T47D (cell line): Measurements from ENCODE around the gene KRT20.
"Not testable (repeated sequence)": the region's sequence is repeated elsewhere in the genome, so short reads cannot be mapped to it uniquely, and the experiment has no call there.

ENCODE experiments used
- DNase-seq, 2 experiments: peaks; one replicate each; pipeline versions ENCODE4 v3.0.0 to v3.0.0-alpha.2; 2011 to 2012; ENCODE audit warnings: low read depth in 1 of 2, low spot score in 1 of 2
- JUND ChIP-seq: IDR thresholded peaks from 2 replicates; pipeline ENCODE4 v1.6.1; 2012; ENCODE audit warnings: low read depth
- in situ Hi-C: cut with HindIII; loops from 2 replicates; pipeline ENCODE4 v1.10.0; 2016; ENCODE audit warnings: low sequenced_read_pairs, low pct_unique_long_range_greater_than_20kb

KRT20 gene

DNA sequence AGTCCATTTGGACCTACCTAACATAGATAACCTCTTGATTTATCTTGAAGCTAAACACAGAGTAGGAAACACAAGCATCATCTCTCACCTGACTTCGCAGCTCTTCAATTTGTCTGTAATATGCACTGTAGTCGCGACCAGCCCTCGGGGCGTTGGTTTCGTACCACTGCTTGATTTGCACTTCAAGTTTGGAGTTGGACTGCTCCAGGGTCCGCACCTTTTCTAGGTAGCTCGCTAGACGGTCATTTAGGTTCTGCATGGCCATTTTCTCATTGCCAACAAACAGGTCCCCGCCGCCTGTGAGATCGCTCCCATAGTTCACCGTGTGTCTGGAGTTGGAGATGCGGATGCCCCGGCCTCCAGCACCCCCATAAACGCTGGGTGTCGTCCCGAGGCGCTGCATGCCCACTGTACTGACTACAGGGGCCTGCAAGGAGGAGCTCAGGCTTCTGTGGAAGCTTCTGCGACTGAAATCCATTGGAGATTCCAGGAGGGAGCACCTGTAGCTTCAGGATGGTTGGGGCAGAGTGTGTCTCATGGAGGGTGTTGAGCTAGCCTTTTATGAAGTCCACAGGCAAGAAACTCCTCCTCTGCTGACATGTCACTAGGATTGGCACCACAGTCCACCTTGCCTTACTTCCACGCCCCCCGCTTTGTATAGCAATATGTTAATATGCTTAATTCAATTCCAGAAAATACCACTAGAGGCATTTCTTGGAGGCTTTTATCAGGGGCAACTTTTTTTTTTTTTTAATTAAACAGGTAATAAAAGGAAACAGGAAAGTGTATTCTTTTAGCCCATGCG is at the start of gene KRT20:
Gene KRT20 (minus strand): TSS at position 535 of the 805 bp plus-strand sequence. CDS start 57 bp downstream, at position 478.
- no peak for TF ChIP-seq JUND

DNA sequence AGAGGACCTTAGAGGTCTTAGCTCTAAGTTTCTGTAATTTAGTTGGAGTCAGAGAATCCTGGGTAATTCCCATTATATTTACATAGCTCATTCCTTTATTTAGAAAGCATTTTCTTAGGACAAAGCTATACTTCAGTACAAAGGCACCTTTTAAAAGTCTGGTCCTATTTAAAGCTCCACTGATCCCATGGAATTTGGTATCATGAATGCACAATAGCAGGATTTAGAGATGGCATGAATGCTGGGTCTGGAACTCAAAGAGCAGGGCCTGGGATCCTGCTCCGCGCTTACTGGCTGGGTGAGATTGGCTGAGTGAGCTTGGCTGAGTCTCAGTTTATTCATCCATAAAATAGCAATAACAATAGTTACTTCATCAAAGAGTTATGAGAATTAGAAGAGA is 47.6 kb upstream of the KRT20 start:
- in situ Hi-C loops = no loop called here
- TF ChIP-seq JUND = no peak
- DNase-seq = no peak

More for the DNA sequence above, at the start of gene KRT20:
- in situ Hi-C loops = no loop called here
- DNase-seq = peak in 1 of 2 experiments; percentile 35

DNA sequence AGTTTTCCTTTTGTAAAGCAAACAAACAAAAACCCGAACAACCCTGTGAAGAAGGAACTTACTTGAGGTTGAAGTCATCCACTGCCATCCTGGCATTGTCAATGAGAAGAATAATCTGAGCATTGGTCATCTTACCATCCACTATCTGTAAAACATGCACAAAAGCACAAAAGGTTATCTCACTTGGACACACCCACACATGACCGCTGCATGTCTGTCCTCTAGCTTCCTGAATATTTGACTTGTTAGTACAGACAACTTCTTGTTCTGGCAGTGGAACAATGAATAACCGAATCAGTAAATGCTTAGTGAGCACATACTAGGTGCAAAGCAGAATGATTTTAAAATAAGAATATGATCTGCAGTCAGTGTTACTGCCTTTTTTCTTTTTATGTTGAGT is 46.3 kb upstream of the KRT20 start:
- DNase-seq = no peak
- no peak for TF ChIP-seq JUND
- in situ Hi-C loops = no loop called here

- no peak for DNase-seq
- no peak for TF ChIP-seq JUND
- in situ Hi-C loops = no loop called here
Measured at GRCh38 chr17:40926341-40926740, 41.3 kb upstream of the KRT20 start.

DNA sequence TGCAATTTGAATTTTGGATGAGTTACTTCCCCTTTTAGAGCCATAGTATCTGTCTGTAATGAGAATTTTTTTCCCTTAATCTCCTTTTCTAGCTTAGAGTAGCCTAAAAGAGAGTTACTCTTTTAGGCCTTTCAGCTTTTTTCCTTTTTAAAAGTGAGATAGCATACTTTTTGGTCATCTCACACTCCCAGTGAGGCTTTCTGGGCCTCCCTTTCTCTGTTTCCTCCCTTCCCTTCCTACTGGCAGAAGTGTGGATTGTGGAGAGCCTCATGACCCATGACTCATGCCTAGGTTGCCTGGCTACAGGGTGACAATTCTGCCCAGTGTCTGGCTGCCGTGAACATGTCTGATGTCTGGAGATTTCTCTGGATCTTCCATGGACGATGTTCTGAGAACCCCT is 37.2 kb upstream of the KRT20 start:
- in situ Hi-C loops = no loop called here
- no peak for TF ChIP-seq JUND
- DNase-seq = no peak

DNA sequence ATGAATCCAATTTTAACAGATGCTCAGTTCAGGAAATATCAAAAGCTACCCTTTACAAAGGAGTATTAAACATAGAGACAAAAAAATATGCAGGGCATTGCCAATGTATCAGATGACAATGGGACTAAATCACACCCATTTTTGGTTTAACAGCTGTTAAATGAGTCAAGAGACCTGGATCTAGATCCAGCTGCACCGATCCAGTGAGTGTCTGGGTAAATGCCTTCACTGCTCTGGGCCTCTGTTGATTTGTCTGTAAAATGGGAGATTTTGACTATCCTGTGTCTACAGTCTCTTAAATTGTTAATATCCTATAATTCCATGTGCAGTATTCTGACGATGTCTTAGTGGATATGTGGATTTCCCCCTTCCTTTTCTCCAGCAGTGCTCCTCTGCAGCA is 36.0 kb upstream of the KRT20 start:
- in situ Hi-C loops = no loop called here
- DNase-seq = no peak
- no peak for TF ChIP-seq JUND

DNA sequence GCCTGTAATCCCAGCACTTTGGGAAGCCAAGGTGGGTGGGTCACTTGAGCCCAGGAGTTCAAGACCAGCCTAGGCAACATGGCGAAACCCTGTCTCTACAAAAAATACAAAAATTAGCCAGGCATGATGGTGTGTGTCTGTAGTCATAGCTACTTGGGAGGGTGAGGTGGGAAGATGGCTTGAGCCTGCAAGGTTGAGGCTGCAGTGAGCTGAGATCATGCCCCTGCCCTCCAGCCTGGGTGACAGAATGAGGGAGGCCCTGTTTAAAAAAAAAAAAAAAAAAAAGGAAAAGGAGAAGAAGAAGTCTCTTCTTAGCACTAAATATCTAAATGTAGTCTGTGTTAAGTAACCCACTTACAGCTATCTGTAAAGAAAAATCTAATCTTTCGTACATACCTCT is 32.1 kb upstream of the KRT20 start:
- not testable (repeated sequence) for DNase-seq

DNA sequence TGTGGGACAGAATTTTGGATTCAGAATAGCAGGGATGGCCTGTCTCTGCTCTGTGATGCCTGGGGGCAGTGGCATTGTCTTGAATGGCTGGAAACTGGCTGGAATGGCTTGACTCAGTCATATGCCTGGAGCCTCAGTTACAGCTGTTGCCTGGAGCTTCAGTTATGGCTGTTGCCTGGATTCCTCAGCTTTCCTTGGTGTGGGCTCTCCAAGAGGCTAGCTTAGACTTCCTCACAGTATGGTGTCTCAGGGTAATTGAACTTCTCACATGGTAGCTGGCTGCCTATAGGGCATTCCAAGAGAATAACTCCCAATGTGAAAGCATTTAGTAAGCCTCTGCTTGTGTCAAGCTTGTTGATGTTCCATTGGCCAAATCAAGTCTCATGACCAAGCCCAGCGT is 31.3 kb upstream of the KRT20 start:
- no peak for DNase-seq
- no peak for TF ChIP-seq JUND
- in situ Hi-C loops = no loop called here

More for the DNA sequence above, 32.1 kb upstream of the KRT20 start:
- in situ Hi-C loops = not testable (repeated sequence)

DNA sequence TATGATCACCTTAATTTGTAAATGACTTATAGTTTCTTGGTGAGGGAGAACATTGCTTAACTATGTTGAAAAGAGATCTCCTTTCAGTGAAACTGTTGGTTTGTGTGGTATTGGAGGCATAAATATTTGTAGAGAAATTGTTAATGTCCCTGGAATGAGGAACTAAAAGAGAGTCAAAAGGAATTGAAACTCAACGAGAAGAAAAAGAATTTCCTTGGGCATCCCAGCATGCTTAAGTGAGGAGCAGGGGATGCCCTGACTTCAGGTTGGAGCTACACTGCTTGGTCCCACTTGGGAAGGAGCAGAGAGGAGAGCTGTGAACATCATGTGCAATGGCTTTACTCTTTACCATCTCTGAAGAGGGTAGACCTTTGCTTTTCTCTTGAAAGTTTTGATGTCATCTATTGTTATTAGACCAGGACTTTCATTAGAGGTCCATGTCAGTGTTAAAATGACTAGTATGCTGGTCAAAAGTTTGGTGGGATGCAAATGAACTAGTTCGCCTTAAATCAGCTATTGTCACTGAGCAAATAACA is 30.7 kb upstream of the KRT20 start:
- no peak for TF ChIP-seq JUND
- DNase-seq = peak in 1 of 2 experiments; percentile 48
- in situ Hi-C loops = no loop called here

GRCh38 chr17:40915199-40915661 is 30.2 kb upstream of the KRT20 start:
- TF ChIP-seq JUND = peak; percentile 67; the same call in 1 of the 2 replicates
- in situ Hi-C loops = no loop called here
- DNase-seq = peak in 1 of 2 experiments; percentile 66

DNA sequence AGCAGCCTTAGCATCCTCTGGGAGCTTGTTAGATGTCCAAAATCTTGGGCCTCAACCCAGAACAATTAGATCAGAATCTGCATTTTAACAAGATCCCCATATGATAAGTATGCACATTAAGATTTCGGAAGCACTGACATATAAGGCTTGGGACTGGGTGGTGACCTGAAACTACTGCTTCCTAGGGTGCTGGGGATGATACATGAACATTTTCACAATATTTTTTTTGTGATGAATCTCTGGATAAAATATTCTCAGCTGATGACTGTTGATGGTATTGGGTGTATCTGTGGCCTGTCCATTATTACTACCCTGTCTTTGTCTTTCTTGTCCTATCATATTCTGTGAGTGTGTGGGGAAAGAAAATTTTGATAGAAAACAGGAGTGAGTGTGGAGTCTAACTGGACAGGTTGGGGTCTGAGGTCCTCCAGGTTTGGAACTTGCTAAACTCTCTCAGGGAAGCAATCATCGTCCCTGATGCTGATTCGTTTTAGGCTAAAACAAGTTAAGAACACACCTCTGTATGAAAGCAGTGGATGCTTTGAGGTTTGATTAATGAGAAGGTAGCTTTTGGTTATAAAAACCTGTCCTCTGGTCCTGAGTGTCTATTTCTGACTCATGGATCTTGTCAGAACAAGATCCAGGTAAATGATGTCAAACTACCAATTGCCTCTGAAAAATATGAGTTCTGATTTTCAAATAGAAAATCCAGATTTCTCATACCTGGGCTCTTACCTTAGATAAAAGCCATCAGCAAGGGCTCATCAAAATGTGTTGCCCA is 29.2 kb upstream of the KRT20 start:
- no peak for DNase-seq
- no peak for TF ChIP-seq JUND
- in situ Hi-C loops = no loop called here

GRCh38 chr17:40912486-40913210 is 27.6 kb upstream of the KRT20 start:
- in situ Hi-C loops = no loop called here
- DNase-seq = no peak
- no peak for TF ChIP-seq JUND

GRCh38 chr17:40910441-40910841 is 25.4 kb upstream of the KRT20 start:
- peak in 1 of 2 experiments; percentile 96 for DNase-seq
- TF ChIP-seq JUND = peak; percentile 99
- in situ Hi-C loops = no loop called here
